HG02798 (cell line): Measurements from ENCODE around the gene SRP72.
"Not testable (repeated sequence)": the region's sequence is repeated elsewhere in the genome, so short reads cannot be mapped to it uniquely, and the experiment has no call there.

Experiments used
- ATAC-seq: cut with Tn5 transposase; IDR thresholded peaks from one replicate; pipeline ENCODE4 v1.9.1; 2021; ENCODE audit warnings: mild to moderate bottlenecking; ENCODE audit not compliant: unreplicated experiment, poor library complexity

SRP72 gene

GRCh38 chr4:56464581-56464980, 2.8 kb upstream of the SRP72 start:
- ATAC-seq: no peak

DNA sequence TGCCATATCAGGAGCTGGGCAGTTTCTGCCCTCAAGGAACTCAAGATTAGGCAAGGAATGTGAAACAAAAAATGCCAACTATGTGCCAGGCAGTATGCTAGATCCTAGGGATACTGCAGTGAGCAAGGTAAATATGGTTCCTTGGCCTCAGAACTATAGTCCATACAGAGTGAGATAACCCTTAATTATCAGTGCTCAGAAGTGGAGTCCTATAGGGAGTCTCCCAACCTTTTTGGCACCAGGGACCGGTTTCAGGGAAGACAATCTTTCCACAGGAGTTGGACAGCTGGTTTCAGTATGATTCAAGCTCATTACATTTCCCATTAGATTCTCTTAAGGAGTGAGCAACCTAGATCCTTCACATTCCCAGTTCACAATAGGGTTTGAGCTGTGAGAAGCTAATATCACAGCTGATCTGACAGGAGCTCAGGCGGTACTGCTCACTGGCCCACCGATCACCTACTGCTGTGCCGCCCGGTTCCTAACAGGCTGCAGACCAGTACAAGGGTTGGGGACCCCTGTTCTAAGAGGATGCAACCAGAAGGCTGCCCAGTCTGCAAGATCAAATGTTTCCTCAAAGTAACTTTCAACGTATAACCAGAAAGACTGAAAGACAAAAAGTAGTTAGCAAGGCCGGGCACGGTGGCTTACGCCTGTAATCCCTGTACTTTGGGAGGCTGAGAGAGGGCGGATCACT, 1.7 kb upstream of the SRP72 start:
- ATAC-seq: no peak

DNA sequence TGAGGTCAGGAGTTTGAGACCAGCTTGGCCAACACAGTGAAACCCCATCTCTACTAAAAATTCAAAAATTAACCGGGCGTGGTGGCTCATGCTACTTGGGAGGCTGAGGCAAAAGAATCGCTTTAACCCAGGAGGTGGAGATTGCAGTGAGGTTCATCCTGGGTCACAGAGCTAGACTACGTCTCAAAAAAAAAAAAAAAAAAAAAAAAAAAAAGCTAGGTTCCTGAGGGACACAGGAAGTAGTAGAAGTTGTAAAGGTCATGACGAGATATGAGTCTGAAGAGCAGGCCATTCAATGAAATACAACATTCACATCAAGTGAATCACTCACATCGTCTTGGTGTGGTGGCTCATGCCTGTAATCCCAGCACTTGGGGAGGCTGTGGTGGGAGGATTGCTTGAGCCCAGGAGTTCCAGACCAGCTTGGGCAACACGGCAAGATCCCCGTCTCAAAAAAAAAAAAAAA, 1.1 kb upstream of the SRP72 start:
- ATAC-seq: not testable (repeated sequence)

DNA sequence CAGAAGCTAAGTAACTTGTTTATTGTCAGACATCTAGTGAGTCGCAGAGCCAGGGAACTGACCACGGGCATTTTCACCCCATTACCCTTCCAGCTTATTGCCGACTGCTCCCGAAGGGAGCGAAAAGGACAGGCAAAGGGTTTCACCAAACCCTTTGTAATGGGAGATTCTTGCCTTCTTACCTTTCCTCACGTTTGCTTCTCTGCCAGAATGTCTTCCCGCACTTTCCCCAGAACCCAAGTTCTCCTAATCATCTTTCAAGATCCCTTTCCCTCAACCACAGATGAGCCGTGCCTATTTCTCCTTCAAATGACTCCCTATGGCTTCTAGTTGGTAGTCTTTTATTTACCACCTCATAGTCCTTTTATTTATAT, 520 bp upstream of the SRP72 start:
- no peak for ATAC-seq

DNA sequence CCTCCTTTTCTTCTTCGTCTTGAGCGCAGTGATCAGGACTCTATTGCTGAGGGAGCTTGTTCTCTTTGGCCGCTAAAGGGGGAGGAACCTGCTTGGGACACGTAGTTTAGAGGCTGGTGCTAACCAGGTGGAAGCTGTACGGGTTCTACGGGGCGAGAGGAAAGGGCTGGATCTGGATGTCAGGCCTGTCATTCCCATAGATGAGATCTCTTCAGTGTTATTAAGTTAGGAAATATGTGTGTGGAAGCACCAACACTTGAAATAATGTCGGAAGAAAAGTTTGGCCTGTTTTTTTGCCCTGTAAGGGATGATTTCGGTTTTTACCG, 643 bp downstream of the SRP72 start:
- ATAC-seq: peak; percentile 54

GRCh38 chr4:56469489-56470210, 2.2 kb downstream of the SRP72 start:
- no peak for ATAC-seq

DNA sequence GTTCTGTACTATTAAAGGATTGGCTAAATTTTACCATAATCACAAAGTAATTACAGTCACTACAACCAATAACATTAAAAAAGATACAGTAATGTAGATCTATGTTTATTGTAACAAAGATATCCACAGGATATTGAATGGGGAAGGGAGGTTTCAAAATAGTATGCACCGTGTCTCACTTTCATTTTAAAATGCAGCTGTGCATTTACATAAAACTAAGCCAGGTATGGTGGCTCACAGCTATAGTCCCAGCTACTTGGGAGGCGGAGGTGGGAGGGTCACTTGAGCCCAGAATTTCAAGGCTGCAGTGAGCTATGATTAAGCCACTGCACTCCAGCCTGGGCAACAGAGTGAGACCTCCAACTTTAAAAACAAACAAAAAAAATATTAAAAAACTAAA, 8.5 kb downstream of the SRP72 start:
- ATAC-seq: peak; percentile 97

- no peak for ATAC-seq
Observed at GRCh38 chr4:56477192-56477702, 9.8 kb downstream of the SRP72 start.

DNA sequence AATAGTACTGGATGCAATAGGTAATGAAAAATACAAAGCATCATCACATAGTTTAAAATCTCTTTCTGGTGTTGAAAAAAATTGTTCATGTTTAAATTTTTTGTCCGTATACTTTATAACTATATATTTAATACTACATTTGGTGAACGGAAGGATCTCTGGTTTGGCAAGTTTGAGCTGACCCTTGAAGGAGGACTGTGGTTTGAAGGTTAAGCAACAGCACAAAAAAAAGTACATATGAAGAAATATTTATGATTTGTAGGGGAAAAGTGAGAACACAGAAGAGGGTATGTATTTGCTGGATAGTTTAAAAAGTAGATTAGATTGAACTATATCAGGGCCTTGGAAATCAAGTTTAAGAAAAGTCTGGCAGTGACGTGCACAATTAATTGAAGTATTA, 13.3 kb downstream of the SRP72 start:
- no peak for ATAC-seq

DNA sequence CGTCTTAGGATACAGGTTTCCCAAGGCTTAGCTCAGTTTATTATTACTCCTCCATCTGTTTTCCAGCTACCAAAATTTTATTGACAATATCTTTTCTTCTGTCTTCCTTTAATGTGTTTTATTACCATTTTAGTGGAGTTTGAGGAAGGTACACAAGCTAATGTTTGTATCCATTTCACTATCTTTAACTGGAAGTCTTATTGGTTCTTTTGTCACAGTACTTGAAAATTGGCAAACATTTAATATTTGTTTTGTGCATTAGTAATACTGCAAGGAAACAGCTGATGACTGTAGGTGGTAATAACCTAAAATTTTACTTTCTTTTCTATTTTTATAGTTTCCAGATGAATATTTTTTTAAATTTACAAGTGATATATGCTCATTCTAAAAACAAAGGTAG, 28.8 kb downstream of the SRP72 start:
- ATAC-seq: no peak

DNA sequence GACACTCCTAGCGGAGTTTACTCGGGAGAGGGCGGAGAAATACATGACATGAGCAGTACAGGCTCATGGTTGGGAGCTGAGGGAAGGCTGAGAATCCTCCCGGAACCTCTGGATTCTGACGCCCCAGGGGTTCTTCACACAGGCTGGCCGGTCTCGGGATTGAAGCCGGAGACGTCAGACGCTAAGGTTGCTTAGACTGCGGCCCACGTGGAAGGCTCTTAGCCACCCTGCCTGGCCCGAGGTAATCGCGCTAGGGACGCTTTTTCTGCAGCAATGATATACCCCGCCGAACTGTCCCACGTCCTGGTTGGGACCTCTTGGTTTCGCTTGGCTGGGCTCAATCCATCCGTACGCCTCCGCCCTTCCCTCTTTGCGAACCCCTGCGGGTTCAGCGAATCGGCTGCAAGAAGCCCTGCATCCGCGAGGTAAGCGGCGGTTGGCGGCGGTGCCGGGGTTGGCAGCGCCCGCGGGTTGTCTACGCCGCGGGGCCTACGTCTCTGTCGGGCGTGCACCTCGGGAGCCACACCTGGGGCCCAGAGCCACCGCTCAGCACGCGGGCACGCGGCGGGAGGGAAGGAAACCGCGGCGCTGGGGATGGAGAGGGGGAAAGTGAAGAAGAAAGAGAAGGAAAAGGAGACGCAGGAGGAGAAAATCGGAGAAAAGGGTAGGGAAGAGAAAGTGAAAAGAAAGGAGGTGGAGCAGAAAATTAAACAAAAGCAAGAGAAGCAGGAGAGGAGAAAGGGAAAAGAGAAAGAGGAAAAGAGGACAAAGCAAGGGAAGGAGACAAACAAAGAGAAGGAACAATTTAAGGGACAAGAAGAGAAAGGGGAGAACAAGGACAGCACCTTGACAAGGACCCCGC, 38.1 kb downstream of the SRP72 start, which contains the start of gene ARL9:
Gene ARL9 (plus strand): TSS at position 523 of the 862 bp plus-strand sequence. CDS start 72 bp downstream, at position 595.
- ATAC-seq: peak; percentile 78

- ATAC-seq: no peak
Observed at GRCh38 chr4:56511098-56511497, 43.7 kb downstream of the SRP72 start.

GRCh38 chr4:56512166-56512565, 44.7 kb downstream of the SRP72 start:
- no peak for ATAC-seq

DNA sequence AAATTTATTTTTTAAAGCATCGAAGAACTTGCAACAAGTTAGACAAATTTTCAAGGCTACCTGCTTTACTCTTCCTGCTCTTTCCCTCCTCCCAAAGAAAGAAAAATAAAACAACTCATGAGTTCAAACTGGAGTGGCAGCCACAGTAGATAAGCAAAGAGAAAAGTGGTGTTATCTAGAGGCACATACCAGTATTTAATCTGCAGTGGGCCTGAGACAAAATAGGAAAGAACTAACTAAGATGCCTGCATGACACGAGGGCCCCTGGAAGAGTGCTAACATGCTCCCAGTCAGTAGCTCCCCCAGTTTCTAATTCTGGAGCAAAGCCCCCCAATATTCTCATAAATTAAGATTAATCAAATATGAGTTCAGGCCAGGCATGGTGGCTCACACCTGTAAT, 46.1 kb downstream of the SRP72 start:
- ATAC-seq: no peak

DNA sequence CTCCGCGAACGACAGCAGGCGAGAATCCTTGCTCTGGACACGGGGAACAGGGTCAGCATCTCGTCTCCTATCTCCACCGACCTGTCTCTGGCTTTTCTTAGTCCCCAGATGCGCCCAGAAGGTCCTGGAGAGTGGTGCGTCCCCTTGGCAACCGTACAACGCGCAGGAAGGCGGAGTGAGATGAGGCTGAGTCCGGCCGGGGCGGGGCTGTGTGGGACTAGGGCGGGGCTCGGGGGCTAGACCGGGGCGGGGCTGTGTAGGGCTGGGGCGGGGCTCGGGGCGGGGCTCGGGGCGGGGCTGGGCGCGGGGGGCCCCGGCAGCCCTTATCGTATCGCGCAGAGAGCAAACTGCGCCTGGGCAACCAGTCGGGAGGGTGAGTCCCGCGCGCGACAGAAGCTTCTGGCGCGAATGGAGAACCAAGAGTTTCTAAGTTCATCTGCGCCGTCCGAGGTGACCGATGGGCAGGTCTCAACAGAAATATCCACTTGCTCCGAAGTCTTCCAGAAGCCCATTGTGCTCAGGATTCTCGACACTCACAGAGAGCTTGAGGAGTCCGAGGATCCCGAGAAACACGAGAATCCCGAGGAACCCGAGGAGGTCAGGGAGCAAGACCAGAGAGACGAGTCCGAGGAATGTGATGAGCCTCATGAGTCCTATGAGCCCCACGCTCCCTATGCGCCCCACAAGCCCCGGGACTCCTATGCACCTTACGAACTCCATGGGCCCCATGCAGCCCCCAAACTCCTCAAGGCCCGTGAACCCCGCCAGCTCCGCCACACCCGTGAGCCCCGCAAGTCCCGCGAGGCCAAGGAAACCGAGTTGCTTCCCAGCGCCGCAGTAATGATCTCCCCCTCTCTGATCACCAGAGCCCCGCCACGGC, 63.1 kb downstream of the SRP72 start:
- ATAC-seq: peak; percentile 97

DNA sequence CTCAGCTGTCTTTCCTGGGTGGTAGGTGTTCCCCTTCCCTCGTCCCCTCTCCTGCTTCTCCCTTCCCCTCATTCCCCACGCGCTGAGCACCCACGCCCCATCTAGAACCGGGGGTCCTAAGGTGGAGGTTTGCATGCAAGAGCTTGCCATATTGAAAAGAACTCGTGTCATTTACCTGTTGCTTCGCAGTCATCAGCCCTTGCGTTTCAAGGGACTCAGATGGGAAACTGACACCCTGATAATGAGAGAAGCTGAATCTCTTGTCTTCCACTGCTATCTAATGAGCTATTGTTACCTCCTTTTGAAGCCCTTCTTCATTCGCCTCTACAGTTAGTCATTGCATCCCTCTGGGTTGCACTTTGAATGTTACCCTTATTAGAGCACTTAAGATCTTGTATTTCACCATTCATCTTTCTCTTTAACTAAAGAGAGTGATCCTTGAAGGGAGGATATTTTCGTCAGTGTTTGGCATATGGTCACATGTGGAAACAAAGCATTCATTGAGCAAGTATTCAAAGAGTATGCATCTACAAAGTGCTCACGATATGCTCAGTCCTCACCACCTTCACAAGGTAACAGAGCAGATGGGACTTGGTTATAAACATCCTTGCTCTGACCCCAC, 63.8 kb downstream of the SRP72 start:
- no peak for ATAC-seq

DNA sequence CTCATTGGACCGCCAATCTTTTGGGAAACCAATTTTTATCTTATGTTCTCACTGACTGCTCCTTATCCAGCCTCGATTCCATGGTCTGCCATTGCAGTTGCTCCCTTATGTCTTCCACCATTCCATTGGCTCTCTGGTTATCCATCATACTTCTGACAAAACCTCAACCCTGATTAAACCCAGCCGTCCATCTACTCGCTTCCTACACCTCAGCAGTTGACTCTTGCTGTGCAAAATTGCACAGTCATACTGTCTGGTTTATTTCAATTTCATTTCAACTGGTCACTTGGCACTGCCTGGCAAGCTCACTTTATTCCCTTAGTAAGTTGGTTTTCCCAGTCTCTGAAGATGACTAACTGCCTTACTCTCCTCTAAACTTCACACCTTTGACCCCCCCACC, 64.4 kb downstream of the SRP72 start:
- no peak for ATAC-seq

GRCh38 chr4:56532239-56532638, 64.8 kb downstream of the SRP72 start:
- no peak for ATAC-seq

- ATAC-seq: no peak
Observed at GRCh38 chr4:56535915-56536314, 68.5 kb downstream of the SRP72 start.
